ENCODE data around the gene TMEM126B. TPM values are rescaled to one million over a fixed set of nuclear protein-coding genes. Genes with fewer than 3 reads are reported as not detected.
A peak's percentile ranks its signal among the peaks of the same experiment; 100 is the strongest.

TMEM126B gene
- total and polyA plus RNA-seq, 2 of the 13 experiments (the other 11 are each of a cell fraction or from before 2014, with no cell fraction given): 33.6 to 54.8 TPM

GRCh38 chr11:85627998-85628770 is at the start of gene TMEM126B (continued):
- no peak for TF ChIP-seq ZZZ3 (CRISPR knock-in tag; IDR thresholded peaks at IDR 0.05; ENCODE audit: borderline replicate concordance)
- TF ChIP-seq IKZF5 (CRISPR knock-in tag; IDR thresholded peaks at IDR 0.05): peak; percentile 73; the same call in 1 of the 2 replicates
- peak; percentile 27; the same call in 1 of the 2 replicates for TF ChIP-seq ZNF350 (CRISPR knock-in tag; IDR thresholded peaks at IDR 0.05; ENCODE audit: borderline replicate concordance, low read depth)
- no peak for TF ChIP-seq ELK4 (CRISPR knock-in tag; IDR thresholded peaks at IDR 0.05; ENCODE audit: borderline replicate concordance)
- no peak for TF ChIP-seq HNF4G (IDR thresholded peaks at IDR 0.05; ENCODE audit: borderline replicate concordance, low read depth, low read length)
- no peak for TF ChIP-seq HNF4G (CRISPR knock-in tag; IDR thresholded peaks at IDR 0.05; ENCODE audit: borderline replicate concordance, low read depth)
- TF ChIP-seq, protein P1, sequence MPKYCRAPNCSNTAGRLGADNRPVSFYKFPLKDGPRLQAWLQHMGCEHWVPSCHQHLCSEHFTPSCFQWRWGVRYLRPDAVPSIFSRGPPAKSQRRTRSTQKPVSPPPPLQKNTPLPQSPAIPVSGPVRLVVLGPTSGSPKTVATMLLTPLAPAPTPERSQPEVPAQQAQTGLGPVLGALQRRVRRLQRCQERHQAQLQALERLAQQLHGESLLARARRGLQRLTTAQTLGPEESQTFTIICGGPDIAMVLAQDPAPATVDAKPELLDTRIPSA (CRISPR knock-in tag; IDR thresholded peaks at IDR 0.05; ENCODE audit: borderline replicate concordance): no peak
- TF ChIP-seq ZNF747 (CRISPR knock-in tag; IDR thresholded peaks at IDR 0.05; ENCODE audit: borderline replicate concordance): no peak
- TF ChIP-seq ZNF543 (CRISPR knock-in tag; IDR thresholded peaks at IDR 0.05): peak; percentile 71; the same call in 1 of the 2 replicates
- TF ChIP-seq AGO2 (optimal IDR thresholded peaks at IDR 0.05; ENCODE audit: low read depth, low read length): peak; percentile 27
- TF ChIP-seq, protein P2, sequence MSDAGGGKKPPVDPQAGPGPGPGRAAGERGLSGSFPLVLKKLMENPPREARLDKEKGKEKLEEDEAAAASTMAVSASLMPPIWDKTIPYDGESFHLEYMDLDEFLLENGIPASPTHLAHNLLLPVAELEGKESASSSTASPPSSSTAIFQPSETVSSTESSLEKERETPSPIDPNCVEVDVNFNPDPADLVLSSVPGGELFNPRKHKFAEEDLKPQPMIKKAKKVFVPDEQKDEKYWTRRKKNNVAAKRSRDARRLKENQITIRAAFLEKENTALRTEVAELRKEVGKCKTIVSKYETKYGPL (CRISPR knock-in tag; IDR thresholded peaks at IDR 0.05): no peak
- TF ChIP-seq PPARG (CRISPR knock-in tag; conservative IDR thresholded peaks at IDR 0.05): peak; percentile 14; the same call in 1 of the 2 replicates
- TF ChIP-seq XBP1 (CRISPR knock-in tag; IDR thresholded peaks at IDR 0.05): 0 out of 2 replicates have a peak, but pooled peaks have one; percentile 39
- peak; percentile 67; the same call in 1 of the 2 replicates for TF ChIP-seq MTA1 (CRISPR knock-in tag; IDR thresholded peaks at IDR 0.05; ENCODE audit: borderline replicate concordance)
- 0 out of 2 replicates have a peak, but pooled peaks have one; percentile 27 for TF ChIP-seq HCFC1 (IDR thresholded peaks at IDR 0.05; ENCODE audit: low read depth, low read length)
- TF ChIP-seq, protein P3, sequence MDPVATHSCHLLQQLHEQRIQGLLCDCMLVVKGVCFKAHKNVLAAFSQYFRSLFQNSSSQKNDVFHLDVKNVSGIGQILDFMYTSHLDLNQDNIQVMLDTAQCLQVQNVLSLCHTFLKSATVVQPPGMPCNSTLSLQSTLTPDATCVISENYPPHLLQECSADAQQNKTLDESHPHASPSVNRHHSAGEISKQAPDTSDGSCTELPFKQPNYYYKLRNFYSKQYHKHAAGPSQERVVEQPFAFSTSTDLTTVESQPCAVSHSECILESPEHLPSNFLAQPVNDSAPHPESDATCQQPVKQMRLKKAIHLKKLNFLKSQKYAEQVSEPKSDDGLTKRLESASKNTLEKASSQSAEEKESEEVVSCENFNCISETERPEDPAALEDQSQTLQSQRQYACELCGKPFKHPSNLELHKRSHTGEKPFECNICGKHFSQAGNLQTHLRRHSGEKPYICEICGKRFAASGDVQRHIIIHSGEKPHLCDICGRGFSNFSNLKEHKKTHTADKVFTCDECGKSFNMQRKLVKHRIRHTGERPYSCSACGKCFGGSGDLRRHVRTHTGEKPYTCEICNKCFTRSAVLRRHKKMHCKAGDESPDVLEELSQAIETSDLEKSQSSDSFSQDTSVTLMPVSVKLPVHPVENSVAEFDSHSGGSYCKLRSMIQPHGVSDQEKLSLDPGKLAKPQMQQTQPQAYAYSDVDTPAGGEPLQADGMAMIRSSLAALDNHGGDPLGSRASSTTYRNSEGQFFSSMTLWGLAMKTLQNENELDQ (CRISPR knock-in tag; IDR thresholded peaks at IDR 0.05; ENCODE audit: borderline replicate concordance): no peak
- peak; percentile 80; the same call in 1 of the 2 replicates for TF ChIP-seq GATA4 (IDR thresholded peaks at IDR 0.05; ENCODE audit: borderline replicate concordance, low read depth)
- TF ChIP-seq ZNF33B (CRISPR knock-in tag; IDR thresholded peaks at IDR 0.05): no peak
- no peak for TF ChIP-seq FOXP1 (IDR thresholded peaks at IDR 0.05)
- TF ChIP-seq FOXP1 (CRISPR knock-in tag; IDR thresholded peaks at IDR 0.05): 0 out of 2 replicates have a peak, but pooled peaks have one; percentile 9
- TF ChIP-seq ZNF777 (CRISPR knock-in tag; IDR thresholded peaks at IDR 0.05): peak; percentile 77
- 0 out of 2 replicates have a peak, but pooled peaks have one; percentile 75 for TF ChIP-seq SMYD3 (CRISPR knock-in tag; IDR thresholded peaks at IDR 0.05)
- TF ChIP-seq HDAC2 (CRISPR knock-in tag; IDR thresholded peaks at IDR 0.05): peak; percentile 32
- 0 out of 2 replicates have a peak, but pooled peaks have one; percentile 34 for TF ChIP-seq HNRNPL (IDR thresholded peaks at IDR 0.05; ENCODE audit: low read depth, low read length)
- TF ChIP-seq KDM6A (CRISPR knock-in tag; IDR thresholded peaks at IDR 0.05; ENCODE audit: low read depth): no peak
